ENCODE results near the gene LMBR1. TPM values are rescaled to one million over a fixed set of nuclear protein-coding genes. Genes with fewer than 3 reads are reported as not detected.
"Not testable (repeated sequence)": the region's sequence is repeated elsewhere in the genome, so short reads cannot be mapped to it uniquely, and the experiment has no call there.

Gene LMBR1
- total RNA-seq, 3 donors from 2014 or later, result 40.5 to 56.3 (median 44.9) TPM

DNA sequence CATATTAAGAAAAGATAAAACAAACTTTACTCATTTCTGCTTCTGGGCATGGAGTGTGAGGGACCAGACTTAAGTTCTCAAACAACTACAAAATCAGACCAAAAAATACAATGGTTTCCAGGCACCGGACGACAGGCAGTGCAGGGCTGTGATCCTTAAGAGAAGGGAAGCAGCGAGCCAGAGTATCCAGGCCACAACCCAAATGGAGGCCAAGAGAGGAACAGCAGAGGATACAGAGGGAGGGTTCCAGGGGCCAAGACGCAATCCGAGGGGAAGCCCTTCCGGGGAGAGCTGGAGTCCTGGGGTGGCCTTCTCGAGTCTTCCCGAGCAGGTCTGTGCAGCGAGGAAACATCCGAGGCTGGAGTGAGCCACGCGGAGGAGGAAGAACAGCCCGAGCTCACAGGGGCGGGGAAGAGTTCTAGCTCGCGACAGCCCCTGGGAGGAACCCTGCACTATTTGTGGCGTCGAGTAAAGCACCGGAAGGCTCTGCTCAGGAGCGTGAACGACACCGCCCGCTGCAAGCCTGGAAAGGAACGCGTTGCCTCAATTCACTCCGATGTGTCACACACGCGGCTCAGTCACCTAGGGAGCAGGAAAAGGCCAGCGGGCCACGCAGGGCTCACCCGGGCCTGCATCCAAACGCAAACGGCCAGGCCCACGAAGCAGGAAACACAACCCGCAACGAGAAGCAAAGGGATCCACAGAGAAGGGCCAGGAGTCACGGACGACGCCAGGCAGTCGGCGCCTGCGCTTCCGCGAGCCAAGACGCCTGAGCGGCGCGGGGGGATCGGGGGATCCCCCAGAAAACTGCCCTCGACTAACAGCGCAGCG lies 253.3 kb downstream of the LMBR1 start:
- H3K9me3 ChIP-seq, result no peaks in the 10 kb centered on the region
- no peaks in the 10 kb centered on the region for H3K36me3 ChIP-seq (ENCODE audit: low read depth)
- TF ChIP-seq CTCF (IDR thresholded peaks at IDR 0.05), result no peak
- DNase-seq (peak in 2 of 3 donors; percentile 27 to 60), ATAC-seq (no peak)
- peak overlapping the region; percentile 18 for H3K4me3 ChIP-seq
- intact Hi-C loops (cut with DNase I, micrococcal nuclease), result no loop called here
- H3K4me1 ChIP-seq (ENCODE audit: low read depth), result peaks cover 4% of the 10 kb centered on the region

- DNase-seq (no peak), ATAC-seq (no peak)
- no peaks in the 10 kb centered on the region for H3K36me3 ChIP-seq (ENCODE audit: low read depth)
- no peaks in the 10 kb centered on the region for H3K9me3 ChIP-seq
- no peak overlapping the region for H3K4me3 ChIP-seq
- H3K4me1 ChIP-seq (ENCODE audit: low read depth), result peaks cover 4% of the 10 kb centered on the region
- TF ChIP-seq CTCF (IDR thresholded peaks at IDR 0.05), result no peak
- intact Hi-C loops (cut with DNase I, micrococcal nuclease), result no loop called here
These were observed 254.4 kb downstream of the LMBR1 start for GRCh38 chr7:156638443-156639077.

DNA sequence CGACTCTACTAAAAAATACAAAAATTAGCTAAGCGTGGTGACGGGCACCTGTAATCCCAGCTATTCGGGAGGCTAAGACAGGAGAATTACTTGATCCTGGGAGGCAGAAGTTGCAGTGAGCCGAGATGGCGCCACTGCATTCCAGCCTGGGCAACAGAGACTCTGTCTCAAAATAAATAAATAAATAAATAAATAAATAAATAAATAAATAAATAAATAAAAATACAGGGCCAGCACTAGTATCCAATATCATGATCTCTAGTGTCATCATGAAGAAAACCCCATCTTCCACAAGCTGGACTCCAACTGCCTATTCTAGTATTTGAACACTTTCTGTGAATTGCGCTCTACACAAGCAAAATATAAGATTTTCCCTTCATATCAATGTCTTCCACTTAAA lies 255.9 kb downstream of the LMBR1 start:
- intact Hi-C loops (cut with DNase I, micrococcal nuclease); H3K36me3 ChIP-seq (ENCODE audit: low read depth); H3K4me3 ChIP-seq; H3K4me1 ChIP-seq (ENCODE audit: low read depth); ATAC-seq; DNase-seq; H3K9me3 ChIP-seq: not testable (repeated sequence)

DNA sequence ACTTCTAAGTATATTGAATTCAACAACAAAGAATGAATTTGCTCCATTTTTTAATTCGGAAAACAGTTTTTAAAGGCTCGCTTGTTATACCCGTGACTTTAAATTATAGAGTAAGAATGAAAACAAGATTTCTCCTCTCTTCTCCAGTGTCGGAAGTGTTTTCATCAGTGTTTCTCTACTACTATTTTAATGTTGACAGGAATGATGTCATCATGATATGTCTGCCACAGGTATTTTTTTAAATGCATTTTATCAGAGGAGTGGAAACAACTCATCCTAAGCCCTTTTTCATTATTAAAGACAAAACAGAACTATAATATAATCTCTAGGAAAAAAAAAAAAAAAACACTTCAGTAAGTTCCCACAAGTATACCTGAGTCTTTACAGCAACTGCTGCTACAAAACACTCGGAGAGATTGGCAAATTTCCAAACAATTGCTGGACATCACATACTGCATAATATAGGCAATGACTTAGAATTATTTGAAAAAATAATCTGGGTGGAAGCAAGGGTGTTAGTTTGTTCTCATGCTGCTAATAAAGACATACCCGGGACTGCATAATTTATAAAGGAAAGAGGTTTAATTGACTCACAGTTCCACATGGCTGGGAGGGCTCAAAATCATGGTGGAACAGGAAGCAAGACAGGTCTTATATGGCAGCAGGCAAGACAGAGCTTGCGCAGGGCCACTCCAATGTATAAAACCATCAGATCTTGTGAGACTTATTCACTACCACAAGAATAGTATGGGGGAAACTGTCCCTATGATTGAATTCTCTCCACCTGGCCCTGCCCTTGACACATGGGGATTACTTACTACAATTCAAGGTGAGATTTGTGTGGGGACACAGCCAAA lies 257.2 kb downstream of the LMBR1 start:
- no peak for TF ChIP-seq CTCF (IDR thresholded peaks at IDR 0.05)

GRCh38 chr7:156634117-156634516 lies 258.9 kb downstream of the LMBR1 start:
- no peaks in the 10 kb centered on the region for H3K4me1 ChIP-seq (ENCODE audit: low read depth)
- intact Hi-C loops (cut with DNase I, micrococcal nuclease), result no loop called here
- TF ChIP-seq CTCF (IDR thresholded peaks at IDR 0.05), result no peak
- DNase-seq (no peak), ATAC-seq (no peak)
- H3K4me3 ChIP-seq, result no peak overlapping the region
- H3K36me3 ChIP-seq (ENCODE audit: low read depth), result no peaks in the 10 kb centered on the region
- H3K9me3 ChIP-seq, result peaks cover 7% of the 10 kb centered on the region

More for the DNA sequence above, 257.2 kb downstream of the LMBR1 start:
- H3K9me3 ChIP-seq, result no peaks in the 10 kb centered on the region
- ATAC-seq (no peak), DNase-seq (no peak)
- H3K36me3 ChIP-seq (ENCODE audit: low read depth), result no peaks in the 10 kb centered on the region
- no peak overlapping the region for H3K4me3 ChIP-seq
- peaks cover 4% of the 10 kb centered on the region for H3K4me1 ChIP-seq (ENCODE audit: low read depth)
- intact Hi-C loops (cut with DNase I, micrococcal nuclease), result no loop called here

All from mucosa of descending colon (tissue), 3 donors.